Measurements from ENCODE around the gene ADRA2A. TPM values are rescaled to one million over a fixed set of nuclear protein-coding genes. Genes with fewer than 3 reads are reported as not detected.

Gene ADRA2A
- polyA plus RNA-seq, 3 donors: not detected

DNA sequence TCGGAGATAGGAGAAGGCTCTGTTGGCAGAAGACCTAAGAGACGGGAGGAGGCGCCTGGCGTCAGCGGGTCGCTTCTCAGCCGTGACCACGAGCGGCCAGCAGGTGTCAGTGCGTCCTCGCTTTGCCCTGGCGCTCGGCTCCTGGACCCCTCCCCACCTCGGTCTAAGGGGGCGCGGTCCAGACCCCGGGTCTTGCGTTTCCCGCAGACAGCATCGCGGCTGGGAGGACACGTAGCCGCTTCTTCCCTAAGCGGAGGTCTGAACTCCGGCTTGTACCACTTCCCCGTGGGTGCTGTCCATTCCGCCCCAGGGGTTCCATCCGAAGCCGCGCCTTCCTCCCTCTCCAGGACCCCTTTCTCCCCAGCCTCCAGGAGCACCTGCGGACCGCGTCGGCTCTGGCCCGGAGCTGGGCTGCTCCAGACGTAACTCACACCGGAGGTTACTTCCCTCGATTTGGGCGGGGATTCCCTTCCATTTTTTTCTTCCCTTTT is 593 bp upstream of the ADRA2A start:
- Histone ChIP-seq H3K9me3 (replicated peaks in 1 of 2; ENCODE audit: control insufficient read depth in 1 of 2, insufficient read depth in 1 of 2, low read length in 2 of 2) (peaks cover 0 to 8% of the 10 kb centered on the region in 2 donors), H4K20me1 (ENCODE audit: insufficient read depth, low read length) (no peaks in the 10 kb centered on the region), H3K4me1 (ENCODE audit: control insufficient read depth in 1 of 2, insufficient read depth in 2 of 2, low read length in 2 of 2) (peaks cover 15 to 23% of the 10 kb centered on the region in 2 donors), H3K4me2 (replicated peaks; ENCODE audit: extremely low read depth, low read length, poor library complexity, severe bottlenecking) (peak overlapping the region; percentile 75), H3K4me3 (replicated peaks in 1 of 3; ENCODE audit: low read depth in 2 of 3, low read length in 3 of 3) (peak overlapping the region in 2 of 3 experiments; percentile 11 to 63), H3K79me2 (ENCODE audit: insufficient read depth, low read length) (no peaks in the 10 kb centered on the region), H3K27ac (ENCODE audit: low read depth in 1 of 2, low read length in 2 of 2) (no peak overlapping the region), H3K27me3 (ENCODE audit: control insufficient read depth in 2 of 2, insufficient read depth in 2 of 2, low read length in 2 of 2) (peaks cover 42 to 76% of the 10 kb centered on the region in 2 donors), H2AFZ (ENCODE audit: insufficient read depth, low read depth, low read length, poor library complexity, severe bottlenecking) (peak overlapping the region; percentile 46), H3K36me3 (replicated peaks in 1 of 2; ENCODE audit: control insufficient read depth in 1 of 2, insufficient read depth in 2 of 2, low read length in 2 of 2) (no peaks in the 10 kb centered on the region), H3K9ac (ENCODE audit: insufficient read depth, low read length, poor library complexity, severe bottlenecking) (peak overlapping the region; percentile 27)
- Mint-ChIP-seq H3K27ac (no peak overlapping the region), H3K9me3 (peaks cover 4 to 17% (median 11%) of the 10 kb centered on the region in 7 donors), H3K27me3 (ENCODE audit: low read depth in 3 of 3) (peaks cover 56 to 75% (median 67%) of the 10 kb centered on the region in 3 donors), H3K4me3 (peak overlapping the region; percentile 71 to 85), H3K4me1 (peaks cover 19% of the 10 kb centered on the region), H3K36me3 (peaks cover 4 to 6% of the 10 kb centered on the region in 2 donors)
- DNase-seq: peak in 1 of 3 donors; percentile 22
- TF ChIP-seq, protein P1, sequence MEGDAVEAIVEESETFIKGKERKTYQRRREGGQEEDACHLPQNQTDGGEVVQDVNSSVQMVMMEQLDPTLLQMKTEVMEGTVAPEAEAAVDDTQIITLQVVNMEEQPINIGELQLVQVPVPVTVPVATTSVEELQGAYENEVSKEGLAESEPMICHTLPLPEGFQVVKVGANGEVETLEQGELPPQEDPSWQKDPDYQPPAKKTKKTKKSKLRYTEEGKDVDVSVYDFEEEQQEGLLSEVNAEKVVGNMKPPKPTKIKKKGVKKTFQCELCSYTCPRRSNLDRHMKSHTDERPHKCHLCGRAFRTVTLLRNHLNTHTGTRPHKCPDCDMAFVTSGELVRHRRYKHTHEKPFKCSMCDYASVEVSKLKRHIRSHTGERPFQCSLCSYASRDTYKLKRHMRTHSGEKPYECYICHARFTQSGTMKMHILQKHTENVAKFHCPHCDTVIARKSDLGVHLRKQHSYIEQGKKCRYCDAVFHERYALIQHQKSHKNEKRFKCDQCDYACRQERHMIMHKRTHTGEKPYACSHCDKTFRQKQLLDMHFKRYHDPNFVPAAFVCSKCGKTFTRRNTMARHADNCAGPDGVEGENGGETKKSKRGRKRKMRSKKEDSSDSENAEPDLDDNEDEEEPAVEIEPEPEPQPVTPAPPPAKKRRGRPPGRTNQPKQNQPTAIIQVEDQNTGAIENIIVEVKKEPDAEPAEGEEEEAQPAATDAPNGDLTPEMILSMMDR (IDR thresholded peaks at IDR 0.05): peak; percentile 49
- WGBS (ENCODE audit: insufficient coverage): 0% methylated on average over 39 of the region's 39 CpGs
- intact Hi-C loops (cut with micrococcal nuclease): no loop called here

DNA sequence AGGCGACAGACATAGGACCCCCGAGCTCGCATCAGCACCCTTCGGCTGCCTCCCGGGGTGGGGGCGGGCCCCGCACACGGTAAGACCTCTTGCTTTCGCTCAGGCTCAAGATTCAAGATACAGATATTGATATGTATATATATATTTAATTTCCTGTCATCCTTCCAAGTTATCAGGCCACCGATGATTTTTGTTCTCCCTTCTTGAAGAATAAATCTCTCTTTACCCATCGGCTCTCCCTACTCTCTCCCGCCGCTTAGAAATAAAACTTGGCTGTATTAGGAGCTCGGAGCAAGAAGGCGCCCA is 603 bp downstream of the ADRA2A start:
- H3K4me2 ChIP-seq (replicated peaks; ENCODE audit: extremely low read depth, low read length, poor library complexity, severe bottlenecking): peak overlapping the region; percentile 75
- Mint-ChIP-seq H3K27me3 (ENCODE audit: low read depth in 3 of 3) (peaks cover 56 to 76% (median 66%) of the 10 kb centered on the region in 3 donors), H3K4me1 (peaks cover 18% of the 10 kb centered on the region), H3K9me3 (peaks cover 4 to 16% (median 11%) of the 10 kb centered on the region in 7 donors), H3K36me3 (peaks cover 4 to 6% of the 10 kb centered on the region in 2 donors), H3K4me3 (peak overlapping the region; percentile 61 to 85), H3K27ac (no peak overlapping the region)
- H3K79me2 ChIP-seq (ENCODE audit: insufficient read depth, low read length): no peaks in the 10 kb centered on the region
- H4K20me1 ChIP-seq (ENCODE audit: insufficient read depth, low read length): no peaks in the 10 kb centered on the region
- H3K9ac ChIP-seq (ENCODE audit: insufficient read depth, low read length, poor library complexity, severe bottlenecking): no peak overlapping the region
- 0% methylated on average over 6 of the region's 15 CpGs for WGBS (ENCODE audit: insufficient coverage)
- TF ChIP-seq, protein P1 (IDR thresholded peaks at IDR 0.05): no peak
- H3K27ac ChIP-seq (ENCODE audit: low read depth in 1 of 2, low read length in 2 of 2): no peak overlapping the region
- DNase-seq: no peak
- no peak overlapping the region for H2AFZ ChIP-seq (ENCODE audit: insufficient read depth, low read depth, low read length, poor library complexity, severe bottlenecking)
- no peaks in the 10 kb centered on the region for H3K36me3 ChIP-seq (replicated peaks in 1 of 2; ENCODE audit: control insufficient read depth in 1 of 2, insufficient read depth in 2 of 2, low read length in 2 of 2)
- peak overlapping the region in 1 of 3 experiments; percentile 63 for H3K4me3 ChIP-seq (replicated peaks in 1 of 3; ENCODE audit: low read depth in 2 of 3, low read length in 3 of 3)
- intact Hi-C loops (cut with micrococcal nuclease): no loop called here
- peaks cover 42 to 72% of the 10 kb centered on the region in 2 donors for H3K27me3 ChIP-seq (ENCODE audit: control insufficient read depth in 2 of 2, insufficient read depth in 2 of 2, low read length in 2 of 2)
- peaks cover 15 to 23% of the 10 kb centered on the region in 2 donors for H3K4me1 ChIP-seq (ENCODE audit: control insufficient read depth in 1 of 2, insufficient read depth in 2 of 2, low read length in 2 of 2)
- peaks cover 0 to 8% of the 10 kb centered on the region in 2 donors for H3K9me3 ChIP-seq (replicated peaks in 1 of 2; ENCODE audit: control insufficient read depth in 1 of 2, insufficient read depth in 1 of 2, low read length in 2 of 2)
